HepG2 (cell line): ENCODE measurements around the gene TAB3. TPM values are rescaled to one million over a fixed set of nuclear protein-coding genes. Genes with fewer than 3 reads are reported as not detected.

Source experiments
- ATAC-seq: fragments of 200-7000 bp; cut with Tn5 transposase; 3 replicates; pipeline ENCODE4 v1.9.1; 2020; ENCODE audit warnings: mild to moderate bottlenecking, moderate library complexity
- BruUV-seq: library from RNA; stranded (reverse); fragments of 400-500 nt; replicated peaks from 2 replicates; lab custom pipeline; 2021; lab: Mats Ljungman, UMichigan
- CTCF ChIA-PET: fragments of 300-600 bp; formaldehyde crosslinking; extraction: SDS; loops from one replicate; lab custom pipeline; 2021; ENCODE audit warnings: low total read pairs, inconsistent platforms, low intra/inter-chr PET ratio; lab: Yijun Ruan, JAX
- POLR2A ChIA-PET: fragments of 350-600 bp; sonication (Branson Sonifier 250); formaldehyde crosslinking; loops from one replicate; lab custom pipeline; 2020; ENCODE audit warnings: antibody characterized with exemption, inconsistent platforms; lab: Yijun Ruan, JAX
- DNase-seq: peaks from one replicate; pipeline ENCODE4 v3.0.0-alpha.2; 2015; ENCODE audit warnings: low spot score
- FAIRE-seq: peaks from 3 replicates; lab custom pipeline; 2011; peaks lifted over from hg19 to GRCh38; lab: Jason Lieb, UNC
- H2AFZ ChIP-seq: one replicate; pipeline ENCODE4 v1.6.1; 2011; ENCODE audit warnings: low read length, inconsistent platforms
- H3K27ac ChIP-seq: fragments of 300-600 bp; 3 replicates; pipeline ENCODE4 v1.8.0; 2011; ENCODE audit warnings: mixed run types, mild to moderate bottlenecking, mixed read lengths, low read length, inconsistent platforms; ENCODE audit not compliant: insufficient read depth; ENCODE audit errors: extremely low read length
- H3K27me3 ChIP-seq, 2 experiments: fragments of 200-600 bp in 1 of 2; 2 replicates in 1 of 2; 3 replicates in 1 of 2; pipeline versions ENCODE4 v1.6.0 to v1.8.0; 2011; ENCODE audit warnings: low read length in 2 of 2, mild to moderate bottlenecking in 2 of 2, moderate library complexity in 2 of 2, inconsistent platforms in 1 of 2; ENCODE audit not compliant: insufficient read depth in 2 of 2, control insufficient read depth in 1 of 2
- H3K36me3 ChIP-seq, 2 experiments: fragments of 200-600 bp in 1 of 2; replicated peaks in 1 of 2; 2 replicates in 1 of 2; 3 replicates in 1 of 2; pipeline versions ENCODE4 v1.5.1 to v1.8.0; 2011; ENCODE audit warnings: low read length in 2 of 2, inconsistent platforms in 1 of 2; ENCODE audit not compliant: insufficient read depth in 2 of 2, control insufficient read depth in 1 of 2
- H3K4me1 ChIP-seq: 2 replicates; pipeline ENCODE4 v1.5.1; 2012; ENCODE audit warnings: low read length, inconsistent platforms; ENCODE audit not compliant: insufficient read depth
- H3K4me2 ChIP-seq: 2 replicates; pipeline ENCODE4 v1.6.0; 2011; ENCODE audit warnings: low read depth, low read length, inconsistent platforms
- H3K4me3 ChIP-seq, 3 experiments: fragments of 200-600 bp in 1 of 3; sonication (generic), shearing (Covaris generic) in 1 of 3; replicated peaks in 1 of 3; 2 replicates each; pipeline ENCODE4 v1.5.1; 2011 to 2016; ENCODE audit warnings: low read length in 3 of 3, inconsistent platforms in 2 of 3, low read depth in 2 of 3, mild to moderate bottlenecking in 2 of 3, control low read depth in 1 of 3, mixed read lengths in 1 of 3; ENCODE audit not compliant: insufficient read depth in 1 of 3
- H3K79me2 ChIP-seq: one replicate; pipeline ENCODE4 v1.6.1; 2011; ENCODE audit warnings: low read length, inconsistent platforms; ENCODE audit not compliant: insufficient read depth
- H3K9ac ChIP-seq: 2 replicates; pipeline ENCODE4 v1.6.0; 2011; ENCODE audit warnings: mild to moderate bottlenecking, low read depth, low read length, inconsistent platforms; ENCODE audit not compliant: insufficient read depth
- H3K9me3 ChIP-seq: 2 replicates; pipeline ENCODE4 v1.5.1; 2012; ENCODE audit warnings: mild to moderate bottlenecking, low read length
- H4K20me1 ChIP-seq: 2 replicates; pipeline ENCODE4 v1.6.0; 2011; ENCODE audit warnings: inconsistent platforms, mild to moderate bottlenecking, low read length, moderate library complexity; ENCODE audit not compliant: insufficient read depth
- ATF2 ChIP-seq: sonication (generic); formaldehyde crosslinking; IDR thresholded peaks from 2 replicates; pipeline ENCODE4 v1.4.0; 2020; ENCODE audit warnings: missing genetic modification reagents
- DMTF1 ChIP-seq: sonication (generic); formaldehyde crosslinking; IDR thresholded peaks from 2 replicates; pipeline ENCODE4 v1.4.0; 2020; ENCODE audit warnings: mild to moderate bottlenecking, missing genetic modification reagents
- FLYWCH1 ChIP-seq: sonication (generic); formaldehyde crosslinking; IDR thresholded peaks from 2 replicates; pipeline ENCODE4 v1.8.1; 2023; ENCODE audit warnings: mild to moderate bottlenecking, missing genetic modification reagents
- HOXA9 ChIP-seq: sonication (generic); formaldehyde crosslinking; IDR thresholded peaks from 2 replicates; pipeline ENCODE4 v1.8.1; 2022; ENCODE audit warnings: missing genetic modification reagents, mild to moderate bottlenecking, moderate library complexity, borderline replicate concordance
- JUND ChIP-seq: sonication (generic); formaldehyde crosslinking; IDR thresholded peaks from 2 replicates; pipeline ENCODE4 v1.8.0; 2022; ENCODE audit warnings: mild to moderate bottlenecking, missing genetic modification reagents
- NBN ChIP-seq: fragments of 450-650 bp; conservative IDR thresholded peaks from 2 replicates; pipeline ENCODE4 v1.6.1; 2017
- REPIN1 ChIP-seq: sonication (generic); formaldehyde crosslinking; IDR thresholded peaks from 2 replicates; pipeline ENCODE4 v1.8.0; 2022; ENCODE audit warnings: missing genetic modification reagents, low read depth, mild to moderate bottlenecking, borderline replicate concordance
- ZNF362 ChIP-seq: sonication (generic); formaldehyde crosslinking; IDR thresholded peaks from 2 replicates; pipeline ENCODE4 v1.4.0; 2020; ENCODE audit warnings: missing genetic modification reagents, mild to moderate bottlenecking, borderline replicate concordance
- ZNF484 ChIP-seq: sonication (generic); formaldehyde crosslinking; IDR thresholded peaks from 2 replicates; pipeline ENCODE4 v1.5.1; 2020; ENCODE audit warnings: mild to moderate bottlenecking, low read depth, missing genetic modification reagents, borderline replicate concordance
- ZNF614 ChIP-seq: IDR thresholded peaks from 2 replicates; pipeline ENCODE4 v1.6.1; 2018; ENCODE audit warnings: missing biosample characterization, missing genetic modification reagents, inconsistent platforms, borderline replicate concordance
- WGBS: methylation state at CpG from one replicate; pipeline ENCODE4 v1.1.6; 2017; ENCODE audit warnings: low lambda C conversion rate; 5-methylcytosine and 5-hydroxymethylcytosine counted together
- in situ Hi-C: cut with HindIII; loops from 2 replicates; pipeline ENCODE4 v1.10.0; 2017; ENCODE audit warnings: low pct_unique_long_range_greater_than_20kb; ENCODE audit not compliant: extremely low pct_ligation_motif_present
- intact Hi-C: fragments of 100-400 bp; cut with micrococcal nuclease; formaldehyde crosslinking; loops from one replicate; pipeline ENCODE4 v1.10.0; 2022; ENCODE audit not compliant: unreplicated experiment
- polyA plus RNA-seq, 8 experiments: library from polyadenylated mRNA; depleted of rRNA in 3 of 8; stranded (reverse) in 7 of 8; unstranded in 1 of 8; fragments of >200 nt; fragmentation: Illumina TruSeq in 4 of 8; extraction: Trizol in 4 of 8; gene quantifications; 2 replicates each; pipeline versions ENCODE4 v1.2.1 to v1.2.3, GENCODE V29; 2011 to 2016; ENCODE audit warnings: low read depth in 4 of 8, missing spikeins in 1 of 8, mixed read lengths in 1 of 8; ENCODE audit not compliant: insufficient read depth in 1 of 8
- total RNA-seq, 5 experiments: library from RNA; depleted of rRNA; stranded (reverse); fragments of >200 nt; fragmentation: Illumina TruSeq; extraction: Trizol; gene quantifications; 2 replicates each; pipeline ENCODE4 v1.2.3, GENCODE V29; 2016; ENCODE audit warnings: low read depth in 1 of 5

TAB3 gene
- total and polyA plus RNA-seq, 2 of the 13 experiments (the other 11 are each of a cell fraction or from before 2014, with no cell fraction given): 27.2 to 59.8 TPM

- no peaks in the 10 kb centered on the region for H3K9me3 ChIP-seq
- BruUV-seq: no TSS peak
- H3K79me2 ChIP-seq: no peaks in the 10 kb centered on the region
- TF ChIP-seq HOXA9 (no peak), ZNF362 (CRISPR knock-in tag) (no peak), FLYWCH1 (CRISPR knock-in tag) (no peak)
- no peaks in the 10 kb centered on the region for H3K27me3 ChIP-seq
- DNase-seq (no peak), FAIRE-seq (no peak), ATAC-seq (no peak)
- intact Hi-C loops: no loop called here
- in situ Hi-C loops: no loop called here
- no peaks in the 10 kb centered on the region for H4K20me1 ChIP-seq
- no peak overlapping the region for H3K9ac ChIP-seq
- ChIA-PET CTCF (no interaction called here), POLR2A (no interaction called here)
- H3K4me2 ChIP-seq: no peak overlapping the region
- H3K4me3 ChIP-seq: no peak overlapping the region
- no peak overlapping the region for H2AFZ ChIP-seq
- H3K36me3 ChIP-seq: no peaks in the 10 kb centered on the region
- 100% methylated on average over 1 of the region's 1 CpG for WGBS
- 0 out of 2 replicates have a peak, but pooled peaks cover 5% of the 10 kb centered on the region for H3K4me1 ChIP-seq
- H3K27ac ChIP-seq: no peak overlapping the region
These were observed 29.4 kb upstream of the TAB3 start for GRCh38 chrX:30918480-30918879.

GRCh38 chrX:30913492-30913891 lies 24.4 kb upstream of the TAB3 start:
- Histone ChIP-seq H2AFZ (no peak overlapping the region), H3K4me2 (no peak overlapping the region), H3K36me3 (no peaks in the 10 kb centered on the region), H3K9me3 (no peaks in the 10 kb centered on the region), H3K4me3 (no peak overlapping the region), H3K27me3 (no peaks in the 10 kb centered on the region), H3K9ac (no peak overlapping the region), H3K79me2 (no peaks in the 10 kb centered on the region), H4K20me1 (no peaks in the 10 kb centered on the region), H3K27ac (no peak overlapping the region), H3K4me1 (peaks cover 18% of the 10 kb centered on the region)
- no TSS peak for BruUV-seq
- ChIA-PET CTCF (no interaction called here), POLR2A (no interaction called here)
- FAIRE-seq: no peak
- 96% methylated on average over 2 of the region's 2 CpGs for WGBS
- TF ChIP-seq ATF2 (CRISPR knock-in tag) (no peak), DMTF1 (CRISPR knock-in tag) (no peak), ZNF484 (CRISPR knock-in tag) (no peak), ZNF614 (CRISPR knock-in tag) (no peak), JUND (no peak), NBN (no peak), REPIN1 (no peak)
- no peak for DNase-seq
- intact Hi-C loops (no loop called here), in situ Hi-C loops (no loop called here)
- ATAC-seq: no peak
